Activated CD4-positive, alpha-beta memory T cell treated with anti-CD3 and anti-CD28 coated beads for 36 hours (primary cell): ENCODE data around the gene USP7. TPM values are rescaled to one million over a fixed set of nuclear protein-coding genes. Genes with fewer than 3 reads are reported as not detected.
A peak's percentile ranks its signal among the peaks of the same experiment; 100 is the strongest.

ENCODE experiments used
- CTCF ChIA-PET: fragments of 350-600 bp; sonication (Branson Sonifier 250); formaldehyde crosslinking; loops from one replicate; lab custom pipeline; 2021; ENCODE audit warnings: antibody characterized with exemption, inconsistent platforms; lab: Charles Lee
- POLR2A ChIA-PET: fragments of 350-600 bp; sonication (Branson Sonifier 250); formaldehyde crosslinking; loops from one replicate; lab custom pipeline; 2021; ENCODE audit warnings: antibody characterized with exemption; lab: Charles Lee
- DNase-seq: peaks from one replicate; pipeline ENCODE4 v3.0.0-alpha.2; 2020
- H3K27ac Mint-ChIP-seq: one replicate; pipeline ENCODE4 v1.8.0; 2021; ENCODE audit warnings: mixed read lengths
- H3K27me3 Mint-ChIP-seq: one replicate; pipeline ENCODE4 v1.8.0; 2021; ENCODE audit warnings: mixed read lengths
- H3K36me3 Mint-ChIP-seq: one replicate; pipeline ENCODE4 v1.8.0; 2021; ENCODE audit warnings: mixed read lengths
- H3K4me1 Mint-ChIP-seq: one replicate; pipeline ENCODE4 v1.8.0; 2021; ENCODE audit warnings: low read depth, mixed read lengths
- H3K4me3 Mint-ChIP-seq: one replicate; pipeline ENCODE4 v1.8.0; 2021; ENCODE audit warnings: mild to moderate bottlenecking, mixed read lengths
- H3K9me3 Mint-ChIP-seq: one replicate; pipeline ENCODE4 v1.8.0; 2021; ENCODE audit warnings: mixed read lengths
- intact Hi-C: fragments of 100-400 bp; cut with micrococcal nuclease; formaldehyde crosslinking; loops from one replicate; pipeline ENCODE4 v1.15.1; 2023
- total RNA-seq, 2 experiments: library from RNA; stranded (reverse); gene quantifications; one replicate each; pipeline ENCODE4 v1.2.3, GENCODE V29; 2021

Gene USP7
- total RNA-seq, 2 experiments from 2014 or later, result 154 to 170 TPM

- DNase-seq, result peak; percentile 92
- Mint-ChIP-seq H3K27me3 (no peaks in the 10 kb centered on the region), H3K36me3 (no peaks in the 10 kb centered on the region), H3K4me1 (peaks cover 80% of the 10 kb centered on the region), H3K4me3 (no peak overlapping the region), H3K27ac (peak overlapping the region; percentile 66), H3K9me3 (no peaks in the 10 kb centered on the region)
- POLR2A ChIA-PET, result interaction anchor here (0.6 to 1.9 kb wide), 9 partner anchors 11 to 72 kb away, joined by 3 to 7 read pairs (median 5); partner anchors contain the start of genes CARHSP1 and USP7
- CTCF ChIA-PET, result interaction anchor here (0.6 to 4.1 kb wide), 42 partner anchors 8 to 281 kb away, joined by 3 to 92 read pairs (median 6); partner anchors contain the start of genes CARHSP1, HAPSTR1, LITAFD and USP7
- intact Hi-C loops, result loop anchor here (1.0 to 5.0 kb wide), 5 partner anchors 8 to 71 kb away; no protein-coding TSS in a partner anchor
These were observed 27.3 kb downstream of the USP7 start for GRCh38 chr16:8936421-8936820.

GRCh38 chr16:8935989-8936388 lies 27.7 kb downstream of the USP7 start:
- Mint-ChIP-seq H3K9me3 (no peaks in the 10 kb centered on the region), H3K27me3 (no peaks in the 10 kb centered on the region), H3K4me1 (peaks cover 79% of the 10 kb centered on the region), H3K27ac (peak overlapping the region; percentile 66), H3K4me3 (no peak overlapping the region), H3K36me3 (no peaks in the 10 kb centered on the region)
- no peak for DNase-seq
- ChIA-PET POLR2A (interaction anchor here (1.0 to 1.9 kb wide), 8 partner anchors 11 to 73 kb away, joined by 3 to 7 read pairs (median 5); partner anchors contain the start of genes CARHSP1 and USP7), CTCF (interaction anchor here (0.6 to 4.1 kb wide), 41 partner anchors 8 to 281 kb away, joined by 3 to 92 read pairs (median 6); partner anchors contain the start of genes CARHSP1, HAPSTR1, LITAFD and USP7)
- intact Hi-C loops, result loop anchor here (1.0 to 5.0 kb wide), 5 partner anchors 8 to 71 kb away; no protein-coding TSS in a partner anchor

GRCh38 chr16:8934601-8935000 lies 29.1 kb downstream of the USP7 start:
- H3K27me3 Mint-ChIP-seq, result no peaks in the 10 kb centered on the region
- no peak overlapping the region for H3K4me3 Mint-ChIP-seq
- ChIA-PET CTCF (interaction anchor here (0.8 to 4.1 kb wide), 6 partner anchors 8 to 74 kb away, joined by 3 to 92 read pairs (median 30); no protein-coding TSS in a partner anchor), POLR2A (no interaction called here)
- intact Hi-C loops, result no loop called here
- no peaks in the 10 kb centered on the region for H3K9me3 Mint-ChIP-seq
- peaks cover 2% of the 10 kb centered on the region for H3K36me3 Mint-ChIP-seq
- no peak for DNase-seq
- peaks cover 72% of the 10 kb centered on the region for H3K4me1 Mint-ChIP-seq
- peak overlapping the region; percentile 33 for H3K27ac Mint-ChIP-seq

- POLR2A ChIA-PET, result no interaction called here
- no peak overlapping the region for H3K27ac Mint-ChIP-seq
These were observed 31.8 kb downstream of the USP7 start for GRCh38 chr16:8931859-8932258.

GRCh38 chr16:8929086-8929748 lies 34.5 kb downstream of the USP7 start:
- Mint-ChIP-seq H3K27me3 (no peaks in the 10 kb centered on the region), H3K4me1 (peaks cover 65% of the 10 kb centered on the region), H3K36me3 (peaks cover 41% of the 10 kb centered on the region), H3K9me3 (no peaks in the 10 kb centered on the region), H3K27ac (peak overlapping the region; percentile 46), H3K4me3 (no peak overlapping the region)
- DNase-seq, result no peak
- intact Hi-C loops, result no loop called here
- ChIA-PET CTCF (interaction anchor here (1.8 kb wide), 1 partner anchor 80 kb away, joined by 6 read pairs; no protein-coding TSS in a partner anchor), POLR2A (no interaction called here)

More at GRCh38 chr16:8931859-8932258, 31.8 kb downstream of the USP7 start:
- Mint-ChIP-seq H3K4me1 (peaks cover 70% of the 10 kb centered on the region), H3K9me3 (no peaks in the 10 kb centered on the region), H3K27me3 (no peaks in the 10 kb centered on the region), H3K4me3 (no peak overlapping the region), H3K36me3 (peaks cover 23% of the 10 kb centered on the region)
- intact Hi-C loops, result no loop called here
- peak; percentile 60 for DNase-seq
- CTCF ChIA-PET, result interaction anchor here (1.2 kb wide), 1 partner anchor 77 kb away, joined by 3 read pairs; no protein-coding TSS in a partner anchor

GRCh38 chr16:8928467-8928957 lies 35.2 kb downstream of the USP7 start:
- CTCF ChIA-PET, result interaction anchor here (0.9 to 1.8 kb wide), 3 partner anchors 8 to 210 kb away, joined by 3 to 18 read pairs (median 6); no protein-coding TSS in a partner anchor
- H3K4me3 Mint-ChIP-seq, result no peak overlapping the region

GRCh38 chr16:8926827-8927226 lies 36.9 kb downstream of the USP7 start:
- POLR2A ChIA-PET, result no interaction called here
- Mint-ChIP-seq H3K4me3 (no peak overlapping the region), H3K27ac (no peak overlapping the region), H3K9me3 (no peaks in the 10 kb centered on the region), H3K27me3 (no peaks in the 10 kb centered on the region), H3K36me3 (peaks cover 54% of the 10 kb centered on the region), H3K4me1 (peaks cover 72% of the 10 kb centered on the region)
- no peak for DNase-seq
- intact Hi-C loops, result no loop called here
- CTCF ChIA-PET, result no interaction called here

More at GRCh38 chr16:8928467-8928957, 35.2 kb downstream of the USP7 start:
- peak overlapping the region; percentile 46 for H3K27ac Mint-ChIP-seq
- no peaks in the 10 kb centered on the region for H3K9me3 Mint-ChIP-seq
- peaks cover 42% of the 10 kb centered on the region for H3K36me3 Mint-ChIP-seq
- H3K4me1 Mint-ChIP-seq, result peaks cover 67% of the 10 kb centered on the region
- POLR2A ChIA-PET, result interaction anchor here (0.5 to 1.6 kb wide), 4 partner anchors 10 to 144 kb away, joined by 3 to 6 read pairs (median 4); no protein-coding TSS in a partner anchor
- no peaks in the 10 kb centered on the region for H3K27me3 Mint-ChIP-seq
- intact Hi-C loops, result loop anchor here (1.0 kb wide), 4 partner anchors 8 to 36 kb away; no protein-coding TSS in a partner anchor
- DNase-seq, result peak; percentile 73

- H3K27ac Mint-ChIP-seq, result no peak overlapping the region
- peaks cover 60% of the 10 kb centered on the region for H3K36me3 Mint-ChIP-seq
- ChIA-PET CTCF (interaction anchor here (8.8 kb wide), 1 partner anchor 10 kb away, joined by 58 read pairs; no protein-coding TSS in a partner anchor), POLR2A (interaction anchor here (0.8 kb wide), 1 partner anchor 11 kb away, joined by 3 read pairs; no protein-coding TSS in a partner anchor)
- H3K4me1 Mint-ChIP-seq, result peaks cover 79% of the 10 kb centered on the region
- DNase-seq, result no peak
- H3K9me3 Mint-ChIP-seq, result no peaks in the 10 kb centered on the region
- H3K27me3 Mint-ChIP-seq, result no peaks in the 10 kb centered on the region
- intact Hi-C loops, result no loop called here
- H3K4me3 Mint-ChIP-seq, result no peak overlapping the region
These were observed 38.3 kb downstream of the USP7 start for GRCh38 chr16:8925455-8925854.

- H3K27ac Mint-ChIP-seq, result peak overlapping the region; percentile 46
- H3K4me3 Mint-ChIP-seq, result no peak overlapping the region
- DNase-seq, result no peak
- intact Hi-C loops, result no loop called here
- ChIA-PET CTCF (interaction anchor here (0.6 to 8.8 kb wide), 4 partner anchors 12 to 85 kb away, joined by 3 to 58 read pairs (median 4); no protein-coding TSS in a partner anchor), POLR2A (interaction anchor here (1.1 kb wide), 1 partner anchor 167 kb away, joined by 3 read pairs; the partner anchor contains the start of gene HAPSTR1)
- H3K27me3 Mint-ChIP-seq, result no peaks in the 10 kb centered on the region
- peaks cover 82% of the 10 kb centered on the region for H3K4me1 Mint-ChIP-seq
- H3K36me3 Mint-ChIP-seq, result peaks cover 65% of the 10 kb centered on the region
- no peaks in the 10 kb centered on the region for H3K9me3 Mint-ChIP-seq
These were observed 39.5 kb downstream of the USP7 start for GRCh38 chr16:8924214-8924613.

- Mint-ChIP-seq H3K4me1 (peaks cover 79% of the 10 kb centered on the region), H3K36me3 (peaks cover 63% of the 10 kb centered on the region), H3K27me3 (no peaks in the 10 kb centered on the region), H3K9me3 (no peaks in the 10 kb centered on the region), H3K27ac (no peak overlapping the region), H3K4me3 (no peak overlapping the region)
- CTCF ChIA-PET, result interaction anchor here (1.2 to 8.8 kb wide), 3 partner anchors 13 to 205 kb away, joined by 3 to 58 read pairs (median 4); no protein-coding TSS in a partner anchor
- intact Hi-C loops, result no loop called here
- no peak for DNase-seq
- POLR2A ChIA-PET, result no interaction called here
These were observed 40.5 kb downstream of the USP7 start for GRCh38 chr16:8923199-8923598.

GRCh38 chr16:8921347-8921984 lies 42.2 kb downstream of the USP7 start:
- POLR2A ChIA-PET, result interaction anchor here (1.7 kb wide), 1 partner anchor 15 kb away, joined by 7 read pairs; no protein-coding TSS in a partner anchor
- H3K27ac Mint-ChIP-seq, result peak overlapping the region; percentile 78
- no peaks in the 10 kb centered on the region for H3K27me3 Mint-ChIP-seq
- CTCF ChIA-PET, result interaction anchor here (1.5 to 8.8 kb wide), 3 partner anchors 14 to 87 kb away, joined by 4 to 58 read pairs (median 5); no protein-coding TSS in a partner anchor
- H3K36me3 Mint-ChIP-seq, result peaks cover 66% of the 10 kb centered on the region
- peak; percentile 37 for DNase-seq
- H3K4me3 Mint-ChIP-seq, result no peak overlapping the region
- no peaks in the 10 kb centered on the region for H3K9me3 Mint-ChIP-seq
- intact Hi-C loops, result loop anchor here (1.0 to 2.0 kb wide), 4 partner anchors 15 to 53 kb away; partner anchors contain the start of gene CARHSP1
- H3K4me1 Mint-ChIP-seq, result peaks cover 70% of the 10 kb centered on the region
